Breast epithelium (tissue), 3 donors: ENCODE results near the gene MBTPS1.

Source experiments
- POLR2A ChIP-seq: fragments of 450-650 bp; IDR thresholded peaks from one replicate; pipeline ENCODE4 v1.6.1; 2016; ENCODE audit warnings: antibody characterized with exemption, mild to moderate bottlenecking, moderate library complexity
- POLR2AphosphoS5 ChIP-seq, 3 donors: sonication (generic); formaldehyde crosslinking; IDR thresholded peaks; one replicate each; pipeline ENCODE4 v1.6.1; 2017; ENCODE audit warnings: antibody characterized with exemption in 3 of 3
- TF ChIP-seq, protein P1 (sequence below), 3 donors: fragments of 450-650 bp; IDR thresholded peaks; one replicate each; pipeline ENCODE4 v1.5.1; 2016 to 2017; ENCODE audit warnings: antibody characterized with exemption in 3 of 3, mild to moderate bottlenecking in 3 of 3, moderate library complexity in 3 of 3

DNA sequence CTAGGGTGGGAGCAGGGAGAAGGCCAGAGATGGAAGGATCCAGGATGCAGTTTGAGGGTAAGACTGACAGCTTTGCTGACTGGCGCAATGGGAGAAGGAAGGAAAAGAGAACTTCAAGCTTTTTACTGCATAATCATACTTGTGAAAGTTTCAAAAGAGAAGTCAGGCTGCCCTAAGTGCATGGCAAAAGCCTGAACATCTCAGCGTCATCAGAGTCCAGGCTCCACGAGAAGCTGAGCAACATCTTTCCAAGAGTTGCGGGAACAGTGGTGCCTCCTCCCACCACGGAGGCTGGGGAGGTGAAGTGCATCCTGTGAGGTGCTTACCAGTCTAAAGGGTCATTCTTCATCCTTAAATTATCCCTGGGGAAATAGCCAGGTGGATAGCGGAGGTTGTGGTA, 47.2 kb downstream of the MBTPS1 start:
- TF ChIP-seq POLR2A (no peak), POLR2AphosphoS5 (IDR thresholded peaks at IDR 0.05) (no peak)
- TF ChIP-seq, protein P1, sequence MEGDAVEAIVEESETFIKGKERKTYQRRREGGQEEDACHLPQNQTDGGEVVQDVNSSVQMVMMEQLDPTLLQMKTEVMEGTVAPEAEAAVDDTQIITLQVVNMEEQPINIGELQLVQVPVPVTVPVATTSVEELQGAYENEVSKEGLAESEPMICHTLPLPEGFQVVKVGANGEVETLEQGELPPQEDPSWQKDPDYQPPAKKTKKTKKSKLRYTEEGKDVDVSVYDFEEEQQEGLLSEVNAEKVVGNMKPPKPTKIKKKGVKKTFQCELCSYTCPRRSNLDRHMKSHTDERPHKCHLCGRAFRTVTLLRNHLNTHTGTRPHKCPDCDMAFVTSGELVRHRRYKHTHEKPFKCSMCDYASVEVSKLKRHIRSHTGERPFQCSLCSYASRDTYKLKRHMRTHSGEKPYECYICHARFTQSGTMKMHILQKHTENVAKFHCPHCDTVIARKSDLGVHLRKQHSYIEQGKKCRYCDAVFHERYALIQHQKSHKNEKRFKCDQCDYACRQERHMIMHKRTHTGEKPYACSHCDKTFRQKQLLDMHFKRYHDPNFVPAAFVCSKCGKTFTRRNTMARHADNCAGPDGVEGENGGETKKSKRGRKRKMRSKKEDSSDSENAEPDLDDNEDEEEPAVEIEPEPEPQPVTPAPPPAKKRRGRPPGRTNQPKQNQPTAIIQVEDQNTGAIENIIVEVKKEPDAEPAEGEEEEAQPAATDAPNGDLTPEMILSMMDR (IDR thresholded peaks at IDR 0.05): no peak
